ENCODE measurements around the gene ZNF14.
"Not testable (repeated sequence)": the region's sequence is repeated elsewhere in the genome, so short reads cannot be mapped to it uniquely, and the experiment has no call there.

The ZNF14 gene

DNA sequence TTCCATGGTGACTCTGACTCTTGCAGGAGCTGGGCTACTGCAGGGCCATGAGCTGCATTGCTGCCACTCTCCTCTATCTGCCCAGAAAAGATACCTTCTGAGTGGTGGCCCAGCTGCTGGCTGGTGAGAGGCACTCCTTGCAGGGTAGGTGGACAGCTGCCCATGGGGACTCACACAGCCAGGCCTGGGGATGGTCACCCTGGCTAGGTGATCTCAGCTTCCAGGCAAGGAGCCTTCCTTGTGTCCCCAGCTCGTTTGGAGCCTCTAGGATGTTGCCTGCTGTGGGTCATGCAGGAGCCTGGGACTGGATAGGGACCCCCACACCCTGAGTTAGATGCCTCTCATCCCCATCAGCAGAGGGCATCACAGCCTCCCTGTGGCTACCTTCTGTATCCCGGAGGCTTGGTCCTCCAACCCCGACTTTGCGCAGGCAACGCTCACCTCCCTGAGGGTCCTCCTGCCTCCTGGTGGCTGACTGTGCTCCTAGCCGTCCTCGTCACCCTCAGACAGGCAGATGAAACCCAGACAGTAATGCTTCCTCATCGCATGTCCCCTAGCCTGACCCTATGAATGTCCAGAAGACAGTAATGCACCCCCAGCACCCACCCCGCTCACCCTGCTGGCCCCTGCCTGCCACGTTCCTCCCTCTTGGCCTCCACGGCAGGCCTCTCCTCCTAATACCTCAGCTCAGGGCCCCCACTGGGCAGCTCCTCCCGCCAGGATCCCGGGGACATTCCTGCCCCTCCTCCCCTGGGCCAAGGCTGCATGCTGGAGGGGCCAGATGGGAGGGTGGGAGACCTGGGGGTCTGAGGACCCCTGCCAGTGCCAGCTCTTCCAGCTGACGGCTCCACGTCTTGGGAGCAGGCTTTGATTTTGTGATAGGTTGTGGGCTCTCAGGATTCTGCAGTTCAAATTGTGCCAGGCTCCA is 13.6 kb upstream of the ZNF14 start:
- DNase-seq = no peak

DNA sequence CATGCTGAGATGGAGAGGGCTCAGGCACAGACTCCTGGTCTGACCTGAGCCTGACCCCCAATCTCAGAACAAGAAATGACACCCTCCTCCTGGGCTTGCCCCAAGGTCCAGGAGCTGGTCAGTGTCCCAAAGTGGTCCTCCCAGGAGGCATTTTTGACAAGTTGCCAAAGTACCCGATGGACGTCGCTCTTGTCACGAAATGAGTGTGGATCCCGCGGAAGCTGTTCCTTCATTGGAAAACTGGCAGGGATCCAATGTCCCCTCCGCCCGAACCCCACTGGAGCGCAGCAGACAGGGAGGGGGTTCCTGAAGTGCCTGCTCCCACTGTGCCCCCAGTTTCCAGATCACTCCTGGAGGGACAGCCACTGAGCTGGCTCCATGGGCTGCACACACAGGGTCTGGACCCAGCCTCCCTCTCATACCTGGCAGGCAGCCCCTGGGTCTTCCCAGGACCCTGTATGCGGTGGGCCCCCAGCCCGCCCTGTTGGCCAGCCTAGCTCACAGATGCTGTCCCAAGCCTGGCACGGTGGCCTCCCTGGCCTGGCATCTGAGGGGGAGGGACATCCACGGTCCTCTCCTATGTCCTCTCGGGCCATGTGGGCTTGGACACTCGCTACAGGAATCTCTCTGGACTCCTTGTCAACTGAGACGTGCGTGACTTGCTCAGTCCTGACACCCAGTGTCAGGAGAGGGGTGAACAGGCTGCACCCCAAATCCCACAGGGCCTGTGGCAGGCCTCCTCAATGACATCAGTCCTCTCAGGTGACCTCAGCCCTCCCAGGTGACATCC is 12.8 kb upstream of the ZNF14 start:
- no peak for DNase-seq

DNA sequence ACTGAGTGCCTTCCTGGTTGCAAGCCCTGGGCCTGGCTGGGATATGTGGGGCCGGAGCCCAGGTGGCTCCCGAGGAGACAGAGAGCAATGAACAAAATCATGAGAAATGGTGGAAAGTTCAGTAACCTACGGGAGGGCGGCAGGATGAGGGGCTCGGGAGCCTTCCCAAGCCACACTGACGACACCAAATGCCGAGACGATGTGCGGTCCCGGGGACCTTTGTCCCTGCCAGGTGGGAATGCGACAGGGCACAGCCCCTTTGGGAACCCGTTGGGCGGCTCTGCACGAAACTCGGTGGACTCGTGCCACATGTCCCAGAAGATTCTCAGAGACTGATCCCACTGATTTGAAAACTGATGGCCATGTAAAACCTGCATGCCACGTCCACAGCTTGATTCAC is 11.7 kb upstream of the ZNF14 start:
- DNase-seq = no peak

DNA sequence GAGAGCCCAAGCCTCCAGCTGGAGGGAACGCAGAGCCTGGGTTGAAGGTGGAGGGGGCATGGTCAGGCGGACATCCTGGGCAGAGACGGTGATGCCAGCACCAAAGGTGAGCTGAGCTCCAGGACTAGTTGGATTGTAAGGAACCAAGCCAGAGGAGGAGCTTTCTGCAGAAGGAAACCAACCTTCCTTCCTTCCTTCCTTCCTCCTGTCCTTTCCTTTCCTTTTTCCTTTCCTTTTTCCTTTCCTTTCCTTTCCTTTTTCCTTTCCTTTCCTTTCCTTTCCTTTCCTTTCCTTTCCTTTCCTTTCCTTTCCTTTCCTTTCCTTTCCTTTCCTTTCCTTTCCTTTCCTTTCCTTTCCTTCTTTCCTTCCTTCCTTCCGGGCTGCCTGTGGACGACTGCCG is 11.0 kb upstream of the ZNF14 start:
- not testable (repeated sequence) for DNase-seq

DNA sequence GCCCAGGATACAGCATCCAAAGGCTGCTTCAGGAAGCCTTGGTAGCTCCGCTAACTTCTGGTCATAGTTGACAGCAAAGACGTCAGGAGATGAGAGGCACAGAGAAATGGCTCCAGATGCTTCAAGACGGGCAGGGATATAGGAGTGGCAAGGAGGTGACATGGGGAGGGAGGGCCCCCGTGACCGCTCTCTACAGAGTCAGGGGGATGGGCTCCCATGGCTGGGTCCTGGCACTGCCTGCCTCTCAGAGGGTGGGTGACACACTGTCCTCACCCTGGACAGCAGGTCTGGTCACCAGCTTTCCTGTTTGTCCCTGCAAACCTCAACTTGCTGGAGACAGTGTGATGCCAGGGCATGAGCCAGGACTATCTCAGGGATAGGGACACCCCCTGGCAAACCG is 10.3 kb upstream of the ZNF14 start:
- no peak for DNase-seq

DNA sequence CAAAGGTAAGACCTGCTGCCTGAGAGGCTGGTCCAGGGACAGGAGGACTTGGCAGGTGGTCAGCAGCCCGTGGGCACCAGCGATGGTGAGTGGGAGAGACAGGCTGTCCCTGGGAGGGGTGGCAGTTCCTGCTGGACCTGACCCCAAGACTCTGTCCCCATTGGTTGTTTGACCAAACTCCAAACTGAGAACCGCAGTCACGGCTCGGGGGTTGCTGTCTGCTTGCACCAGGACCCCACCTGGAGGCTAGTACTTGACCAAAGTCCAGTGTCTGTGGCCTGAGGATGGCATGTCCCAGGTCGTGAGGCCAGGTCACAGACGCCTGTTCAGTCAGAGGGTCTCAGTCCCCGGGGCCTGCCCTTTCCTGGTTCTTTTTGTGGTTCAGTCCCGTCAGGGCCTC is 9.9 kb upstream of the ZNF14 start:
- no peak for DNase-seq

DNA sequence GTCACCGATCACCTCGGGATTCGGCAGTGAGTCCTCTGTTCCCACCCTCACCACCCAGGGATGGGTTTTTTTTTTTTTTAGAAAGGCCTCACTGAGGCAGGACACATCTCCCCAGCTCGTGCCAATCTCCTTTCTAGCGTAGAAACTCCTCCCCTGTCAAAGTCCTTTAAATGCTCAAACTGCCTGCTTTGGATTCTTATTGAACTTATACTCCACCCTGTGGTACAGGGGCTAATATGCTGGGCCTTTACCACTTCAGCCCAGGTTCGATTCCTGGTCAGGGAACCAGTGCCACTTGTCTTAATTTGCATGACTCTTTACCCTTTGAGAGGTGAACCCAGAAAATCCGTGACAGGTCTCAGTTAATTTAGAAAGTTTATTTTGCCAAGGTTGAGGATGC is 8.3 kb upstream of the ZNF14 start:
- no peak for DNase-seq

DNA sequence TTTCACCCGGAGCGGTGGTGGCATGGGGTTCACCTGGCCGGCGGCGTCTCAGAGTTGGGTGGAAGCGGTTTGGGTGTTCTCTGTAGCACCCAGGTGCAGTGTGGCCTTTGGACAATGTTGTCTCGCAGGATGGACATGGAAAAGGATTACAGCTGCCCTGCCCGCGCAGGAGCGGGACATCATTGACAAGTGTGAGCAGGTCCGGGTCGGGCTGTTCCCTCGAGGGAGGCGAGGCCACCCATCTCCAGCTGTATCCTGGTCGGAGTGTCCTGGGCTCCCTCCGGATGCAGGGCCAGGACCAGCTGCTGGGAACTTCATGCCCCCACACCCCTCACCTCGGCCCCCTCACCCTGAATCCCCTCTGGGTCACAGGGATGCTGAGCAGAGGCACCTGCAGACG is 7.8 kb upstream of the ZNF14 start:
- no peak for DNase-seq

DNA sequence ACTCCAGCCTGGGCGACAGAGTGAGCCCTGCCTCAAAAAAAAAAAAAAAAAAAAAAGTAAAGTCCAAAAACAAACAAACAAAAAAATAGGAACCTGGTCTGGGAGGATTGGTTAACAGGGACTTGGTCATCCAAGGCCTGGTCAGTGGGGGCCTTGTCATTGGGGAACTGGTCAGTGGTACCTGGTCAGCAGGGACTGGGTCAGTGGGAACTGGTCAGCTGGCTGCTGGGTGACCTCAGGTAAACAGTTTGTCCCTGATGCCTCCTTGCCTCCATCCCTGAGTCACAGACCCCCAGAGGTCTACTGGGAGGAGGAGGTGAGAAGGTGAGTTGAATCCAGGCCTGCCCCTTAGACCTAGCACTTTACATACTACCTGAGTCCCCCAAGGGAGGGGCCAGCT is 5.7 kb upstream of the ZNF14 start:
- DNase-seq = no peak

DNA sequence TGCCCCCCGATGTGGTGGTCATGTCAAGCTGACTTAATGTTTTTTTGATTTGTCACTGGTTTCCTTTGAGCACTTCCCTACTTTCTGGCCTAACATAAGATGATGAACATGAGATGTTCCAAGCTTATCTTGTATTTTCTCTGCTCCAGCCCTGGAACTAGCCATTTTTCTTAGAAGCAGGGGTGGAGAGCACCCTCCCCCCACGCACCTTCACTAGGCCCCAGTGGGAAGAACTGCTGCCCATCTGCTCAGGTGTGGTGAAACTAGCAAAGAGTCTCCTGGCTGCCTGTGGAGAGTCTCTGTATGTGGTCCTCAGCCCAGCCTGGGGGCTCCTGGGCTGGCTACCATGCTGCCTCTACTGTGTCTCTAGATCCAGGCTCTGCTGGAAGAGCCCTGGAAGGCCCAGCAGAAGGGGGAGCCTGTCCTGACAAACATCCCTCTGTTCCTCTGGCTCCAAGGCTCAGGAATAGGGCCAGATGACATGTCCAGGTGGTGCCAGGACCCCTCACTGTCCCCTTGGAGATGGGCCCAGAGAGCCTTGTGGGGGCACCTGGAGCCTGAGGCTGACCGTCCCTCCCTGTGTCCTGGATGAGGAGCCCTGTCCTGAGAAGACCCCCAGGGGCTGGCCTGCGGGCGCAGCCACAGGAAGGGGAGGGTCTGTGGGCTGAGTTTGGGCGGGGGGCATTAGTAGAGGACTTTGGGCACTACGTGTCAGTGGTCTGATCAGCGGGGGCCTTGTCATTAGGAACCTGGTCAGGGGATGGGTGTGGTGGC is 4.8 kb upstream of the ZNF14 start:
- no peak for DNase-seq

DNA sequence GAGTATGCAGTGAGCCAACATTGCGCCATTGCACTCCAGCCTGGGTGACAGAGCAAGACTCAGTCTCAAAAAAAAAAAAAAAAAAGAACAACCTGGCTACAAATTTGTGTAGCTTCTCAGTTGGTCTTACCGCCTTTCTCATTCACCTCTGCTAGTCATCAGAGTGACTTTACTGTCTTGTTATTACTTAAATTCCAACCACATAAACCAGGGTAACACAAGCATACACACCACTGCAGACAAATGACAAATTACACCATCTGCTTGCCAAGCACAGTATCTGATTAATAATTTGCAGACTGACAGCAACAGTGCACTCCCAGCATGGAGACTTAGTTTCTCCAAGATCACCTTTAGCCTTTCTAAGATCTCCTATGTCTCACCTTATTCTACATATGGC is 11.0 kb downstream of the ZNF14 start:
- DNase-seq = no peak

DNA sequence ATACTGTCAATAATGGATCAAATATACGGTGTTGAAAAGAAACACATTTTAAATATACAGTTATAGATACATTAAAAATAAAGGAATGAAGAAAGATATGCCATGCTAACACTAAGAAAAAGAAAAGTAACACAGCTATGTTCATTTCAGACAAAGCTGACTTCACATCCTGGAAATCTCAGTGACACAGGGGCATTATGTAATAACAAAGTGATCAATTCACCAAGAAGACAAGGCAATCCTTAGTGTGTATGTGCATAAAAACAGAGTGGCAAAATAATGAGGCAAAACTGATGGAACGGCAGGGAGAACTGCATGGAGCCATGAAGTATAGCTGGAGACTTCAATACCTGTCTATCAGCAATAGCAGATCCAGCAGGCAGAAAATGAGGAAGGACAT is 13.1 kb downstream of the ZNF14 start:
- no peak for DNase-seq

DNA sequence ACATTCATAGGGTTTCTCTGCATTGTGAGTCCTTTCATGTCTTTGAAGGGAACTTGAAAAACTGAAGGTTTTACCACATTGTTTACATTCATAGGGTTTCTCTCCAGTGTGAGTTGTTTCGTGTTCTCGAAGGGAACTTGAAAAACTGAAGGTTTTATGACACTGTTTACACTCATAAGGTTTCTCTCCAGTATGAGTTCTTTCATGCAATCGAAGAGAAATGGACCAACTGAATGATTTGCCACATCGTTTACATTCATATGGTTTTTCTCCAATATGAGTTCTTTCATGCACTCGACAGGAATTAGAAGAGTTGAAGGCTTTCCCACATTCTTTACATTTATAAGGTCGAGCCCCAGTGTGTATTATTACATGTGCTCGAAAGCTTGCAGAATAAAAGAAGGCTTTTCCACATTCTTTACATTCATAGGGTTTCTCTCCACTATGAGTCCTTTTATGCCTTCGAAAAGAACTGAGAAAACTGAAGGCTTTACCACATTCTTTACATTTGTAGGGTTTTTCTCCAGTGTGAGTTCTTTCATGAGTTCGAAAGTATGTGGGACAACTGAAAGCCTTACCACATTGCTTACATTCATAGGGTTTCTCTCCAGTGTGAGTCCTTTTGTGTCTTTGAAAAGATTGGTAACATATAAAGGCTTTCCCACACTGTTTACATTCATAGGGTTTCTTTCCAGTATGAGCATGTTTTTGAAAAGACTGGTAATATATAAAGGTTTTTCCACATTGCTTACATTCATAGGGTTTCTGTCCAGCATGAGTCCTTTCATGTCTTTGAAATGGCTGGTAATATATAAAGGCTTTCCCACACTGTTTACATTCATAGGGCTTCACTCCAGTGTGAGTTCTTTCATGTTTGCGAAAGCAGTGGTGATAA is 20.7 kb downstream of the ZNF14 start:
- no peak for DNase-seq

DNA sequence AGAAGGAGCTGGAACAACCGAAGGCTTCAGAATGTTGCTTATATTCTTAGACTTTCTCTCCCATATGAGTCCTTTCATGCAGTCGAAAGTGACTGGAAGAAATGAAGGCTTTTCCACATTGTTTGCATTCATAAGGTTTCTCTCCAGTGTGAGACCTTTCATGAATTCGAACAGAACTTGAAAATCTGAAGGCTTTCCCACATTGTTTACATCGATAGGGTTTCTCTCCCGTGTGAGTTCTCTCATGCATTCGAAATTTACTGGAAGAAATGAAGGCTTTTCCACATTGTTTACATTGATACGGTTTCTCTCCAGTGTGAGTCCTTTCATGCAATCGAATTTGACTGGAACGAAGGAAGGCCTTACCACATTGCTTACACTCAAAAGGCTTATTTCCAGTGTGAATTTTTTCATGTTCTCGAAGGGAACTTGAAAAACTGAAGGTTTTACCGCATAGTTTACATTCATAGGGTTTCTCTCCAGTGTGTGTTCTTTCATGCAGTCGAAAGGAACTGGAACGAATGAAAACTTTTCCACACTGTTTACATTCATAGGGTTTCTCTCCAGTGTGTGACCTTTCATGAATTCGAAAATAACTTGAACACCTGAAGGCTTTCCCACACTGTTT is 21.5 kb downstream of the ZNF14 start:
- DNase-seq = no peak

DNA sequence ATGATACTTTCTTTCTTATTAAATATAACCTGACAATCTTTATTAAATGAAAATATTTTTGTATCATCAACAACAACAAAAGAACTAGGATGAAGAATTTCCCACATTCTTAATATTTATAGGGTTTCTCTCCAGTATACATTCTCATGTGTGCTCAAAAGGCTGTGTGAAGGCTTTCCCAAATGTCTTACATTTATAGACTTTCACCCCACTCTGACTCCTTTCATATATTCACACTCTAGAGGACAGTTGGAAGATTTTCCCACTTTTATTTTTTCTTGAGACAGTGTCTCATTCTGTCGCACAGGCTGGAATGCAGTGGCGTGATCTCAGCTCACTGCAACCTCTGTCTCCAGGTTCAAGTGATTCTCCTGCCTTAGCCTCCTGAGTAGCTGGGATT is 22.4 kb downstream of the ZNF14 start:
- no peak for DNase-seq

DNA sequence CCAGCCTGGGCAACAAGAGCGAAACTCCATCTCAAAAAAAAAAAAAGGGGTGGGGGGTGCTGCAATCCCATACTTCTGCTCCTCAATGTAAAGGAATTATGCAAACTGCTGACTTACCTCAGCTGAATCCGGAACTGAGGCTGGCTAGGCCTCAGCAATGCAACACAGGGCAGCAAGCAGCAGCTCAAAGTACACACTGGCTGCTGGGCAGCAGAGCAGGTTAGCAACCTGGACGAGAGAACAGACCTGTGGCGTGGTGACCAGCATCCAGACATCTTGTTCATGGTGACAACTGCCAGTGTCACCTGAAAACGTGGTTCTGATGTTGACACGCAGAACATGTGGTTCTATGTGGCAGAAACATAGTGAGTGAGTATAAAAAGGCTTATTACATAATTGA is 28.1 kb downstream of the ZNF14 start:
- no peak for DNase-seq

DNA sequence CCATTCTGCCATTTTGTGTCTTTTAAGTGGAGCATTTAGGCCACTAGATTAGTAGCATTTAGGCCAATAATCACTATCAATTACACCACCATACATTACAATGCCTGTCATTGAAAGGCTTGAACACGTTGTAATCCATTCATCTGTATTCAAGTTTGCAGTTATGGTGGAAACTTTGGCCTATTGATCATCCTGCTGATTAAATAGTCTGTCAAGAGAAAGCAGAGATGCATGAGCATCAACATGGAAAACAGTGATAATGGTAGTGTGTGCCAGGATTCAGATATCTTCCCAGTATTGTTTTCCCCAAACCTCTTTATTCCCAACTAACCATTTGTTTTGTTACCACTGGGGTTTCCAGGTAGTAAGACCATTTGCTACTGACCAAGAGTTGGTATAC is 32.4 kb downstream of the ZNF14 start:
- not testable (repeated sequence) for DNase-seq

DNA sequence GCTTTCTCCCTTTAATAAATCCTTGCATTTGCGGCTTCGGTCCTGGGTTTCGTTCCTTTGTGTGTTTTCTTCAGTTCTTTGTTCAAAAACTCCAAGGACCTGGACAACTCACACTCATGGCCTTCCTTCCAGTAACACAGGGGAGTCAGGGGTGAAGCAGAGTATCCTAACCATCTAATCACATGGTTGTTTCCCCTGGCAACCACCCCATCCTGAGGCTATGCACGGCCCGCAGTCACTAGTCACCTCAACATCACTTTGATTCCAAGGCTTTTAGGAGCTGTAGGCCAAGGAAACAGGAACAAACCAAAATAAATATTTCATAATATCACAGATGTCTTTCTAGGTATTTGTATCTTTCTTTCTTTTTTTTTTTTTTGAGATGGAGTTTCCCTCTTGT is 35.3 kb downstream of the ZNF14 start:
- DNase-seq = no peak

DNA sequence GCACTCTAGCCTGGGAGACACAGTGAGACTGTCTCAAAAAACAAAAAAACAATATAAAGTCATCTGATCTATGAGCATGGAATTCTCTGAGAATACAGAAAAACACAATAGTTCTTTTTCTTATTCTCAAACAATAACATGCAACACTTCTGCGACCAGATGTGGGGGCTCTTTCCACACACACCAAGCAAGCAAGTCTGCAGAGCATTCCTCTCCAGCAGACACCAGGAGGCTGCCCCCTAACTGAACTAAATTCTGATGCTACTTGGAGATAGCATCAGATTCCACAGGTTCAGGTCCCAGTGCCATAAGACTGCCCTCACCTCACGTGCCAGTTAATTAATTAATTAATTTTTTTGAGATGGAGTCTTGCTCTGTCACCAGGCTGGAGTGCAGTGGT is 36.5 kb downstream of the ZNF14 start:
- DNase-seq = no peak

DNA sequence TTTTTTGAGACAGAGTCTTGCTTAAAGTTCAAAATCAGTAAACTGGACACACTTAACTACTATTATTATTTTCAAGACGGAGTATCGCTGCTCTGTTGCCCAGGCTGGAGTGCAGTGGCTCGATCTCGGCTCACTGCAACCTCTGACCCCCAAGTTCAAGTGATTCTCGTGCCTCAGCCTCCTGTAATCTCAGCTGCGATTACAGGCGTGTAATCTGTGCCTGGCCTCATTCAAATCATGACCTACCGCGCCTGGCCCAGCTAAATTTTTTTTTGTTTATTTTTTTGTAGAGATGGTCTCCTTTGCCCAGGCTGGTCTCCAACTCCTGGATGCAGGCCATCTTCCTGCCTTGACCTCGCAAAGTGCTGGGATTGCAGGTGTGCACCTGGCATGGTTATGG is 41.2 kb downstream of the ZNF14 start:
- DNase-seq = no peak

DNA sequence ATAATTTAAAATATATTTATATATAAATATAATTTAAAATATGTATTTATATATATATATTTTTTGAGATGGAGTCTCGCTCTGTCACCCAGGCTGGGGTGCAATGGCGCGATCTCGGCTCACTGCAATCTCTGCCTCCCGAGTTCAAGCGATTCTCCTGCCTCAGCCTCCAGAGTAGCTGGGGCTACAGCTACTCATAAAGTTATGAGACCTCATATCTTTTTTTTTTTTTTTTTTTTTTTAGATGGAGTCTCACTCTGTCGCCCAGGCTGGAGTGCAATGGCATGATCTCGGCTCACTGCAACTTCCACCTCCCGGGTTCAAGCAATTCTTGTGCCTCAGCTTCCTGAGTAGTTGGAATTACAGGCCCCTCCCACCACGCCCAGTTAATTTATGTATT is 43.9 kb downstream of the ZNF14 start:
- not testable (repeated sequence) for DNase-seq

DNA sequence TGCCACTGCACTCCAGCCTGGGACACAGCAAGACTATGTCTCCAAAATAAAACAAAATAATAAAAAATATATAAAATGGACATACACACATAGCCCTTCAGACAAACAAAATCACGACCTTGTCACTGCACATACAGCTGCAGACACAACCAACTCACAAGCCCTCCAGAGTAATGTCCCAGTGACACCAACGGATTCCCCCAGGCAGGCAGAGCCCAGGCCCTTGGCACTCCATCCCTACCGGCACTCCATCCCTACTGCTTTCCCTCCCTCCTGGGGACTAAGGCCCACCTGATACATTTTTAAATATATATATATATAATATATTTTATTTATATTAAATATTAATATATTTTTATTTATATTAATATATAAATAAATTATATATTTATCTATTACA is 45.8 kb downstream of the ZNF14 start:
- no peak for DNase-seq

All from fibroblast of skin of back (primary cell).